GM18526 (cell line): Measurements from ENCODE around the gene SPSB2.
A peak's percentile ranks its signal among the peaks of the same experiment; 100 is the strongest.

ENCODE experiments used
- POLR2A ChIP-seq: IDR thresholded peaks from 3 replicates; pipeline ENCODE4 v1.6.1; 2011; ENCODE audit not compliant: insufficient read length; ENCODE audit errors: extremely low read depth

SPSB2 gene

GRCh38 chr12:6872073-6873048, 742 bp downstream of the SPSB2 start:
- peak; percentile 39 for TF ChIP-seq POLR2A

- TF ChIP-seq POLR2A, result no peak
These were observed 1.8 kb downstream of the SPSB2 start for GRCh38 chr12:6871052-6871957.

GRCh38 chr12:6869049-6870021, 3.8 kb downstream of the SPSB2 start:
- TF ChIP-seq POLR2A, result no peak

GRCh38 chr12:6868211-6869048, 4.7 kb downstream of the SPSB2 start:
- TF ChIP-seq POLR2A, result no peak

DNA sequence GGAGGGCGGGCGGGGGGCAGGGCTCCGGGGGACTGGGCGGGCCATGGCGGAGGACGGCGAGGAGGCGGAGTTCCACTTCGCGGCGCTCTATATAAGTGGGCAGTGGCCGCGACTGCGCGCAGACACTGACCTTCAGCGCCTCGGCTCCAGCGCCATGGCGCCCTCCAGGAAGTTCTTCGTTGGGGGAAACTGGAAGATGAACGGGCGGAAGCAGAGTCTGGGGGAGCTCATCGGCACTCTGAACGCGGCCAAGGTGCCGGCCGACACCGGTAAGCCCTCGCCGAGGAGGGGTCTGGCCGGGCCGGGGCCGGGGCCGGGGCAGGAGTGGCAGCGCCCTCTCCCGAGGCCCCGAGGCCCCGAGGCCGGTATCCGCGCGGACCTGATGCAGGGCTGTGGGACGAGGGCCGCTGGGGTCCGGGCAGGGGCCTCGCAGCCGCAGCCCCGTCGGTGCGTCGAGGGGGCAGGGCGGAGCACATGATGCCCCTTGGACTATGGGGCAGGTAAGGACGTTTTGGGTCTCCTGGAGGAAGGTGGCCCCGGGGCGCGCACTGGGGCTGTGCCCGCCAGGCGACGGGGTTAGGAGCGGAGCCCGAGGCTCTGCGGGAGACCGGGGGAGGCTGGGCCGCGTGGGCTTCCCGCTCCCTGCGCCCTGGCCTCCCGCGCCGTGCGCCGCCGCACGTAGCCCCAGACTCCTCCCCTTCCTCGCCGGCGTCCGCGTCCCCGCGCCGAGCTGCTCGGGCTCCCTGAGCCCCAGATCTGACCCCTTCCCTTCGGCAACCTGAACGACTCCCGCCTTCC, 5.5 kb downstream of the SPSB2 start, which contains the start of gene TPI1:
Gene TPI1, plus strand, starts transcription at position 119 of the 798 bp plus-strand sequence. Its CDS starts 36 bp downstream, at position 155.
- peak; percentile 99 for TF ChIP-seq POLR2A

- TF ChIP-seq POLR2A, result no peak
These were observed 6.1 kb downstream of the SPSB2 start for GRCh38 chr12:6866920-6867412.

- no peak for TF ChIP-seq POLR2A
These were observed 6.8 kb downstream of the SPSB2 start for GRCh38 chr12:6866163-6866919.

DNA sequence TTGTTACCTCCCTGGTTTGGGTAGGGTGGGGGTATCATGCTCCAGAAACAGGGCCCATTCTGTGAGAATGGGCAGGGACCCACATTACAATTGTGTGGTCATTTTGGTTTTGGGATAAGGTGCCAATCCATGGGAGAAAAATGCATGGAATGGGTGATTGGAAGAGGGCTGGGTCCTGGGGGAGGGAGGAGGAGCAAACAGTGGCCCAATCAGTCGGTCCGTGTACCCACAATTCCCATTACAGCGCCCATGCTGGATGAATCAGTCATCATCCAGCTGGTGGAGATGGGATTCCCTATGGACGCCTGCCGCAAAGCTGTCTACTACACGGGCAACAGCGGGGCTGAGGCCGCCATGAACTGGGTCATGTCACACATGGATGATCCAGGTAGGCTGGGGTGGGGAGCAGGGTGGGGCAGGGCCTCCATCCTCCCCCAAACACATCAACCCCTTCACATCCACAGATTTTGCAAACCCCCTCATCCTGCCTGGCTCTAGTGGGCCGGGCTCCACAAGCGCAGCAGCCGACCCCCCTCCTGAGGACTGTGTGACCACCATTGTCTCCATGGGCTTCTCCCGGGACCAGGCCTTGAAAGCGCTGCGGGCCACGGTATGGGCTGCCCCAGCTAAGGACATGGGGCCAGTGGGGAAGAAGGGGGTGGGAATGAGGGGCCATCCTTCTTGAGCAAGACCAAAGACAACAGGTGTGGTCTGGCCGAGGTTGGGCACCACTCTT, 9.3 kb downstream of the SPSB2 start:
- TF ChIP-seq POLR2A, result no peak

GRCh38 chr12:6863033-6863432, 10.1 kb downstream of the SPSB2 start:
- no peak for TF ChIP-seq POLR2A

- no peak for TF ChIP-seq POLR2A
These were observed 11.7 kb downstream of the SPSB2 start for GRCh38 chr12:6861391-6861790.

DNA sequence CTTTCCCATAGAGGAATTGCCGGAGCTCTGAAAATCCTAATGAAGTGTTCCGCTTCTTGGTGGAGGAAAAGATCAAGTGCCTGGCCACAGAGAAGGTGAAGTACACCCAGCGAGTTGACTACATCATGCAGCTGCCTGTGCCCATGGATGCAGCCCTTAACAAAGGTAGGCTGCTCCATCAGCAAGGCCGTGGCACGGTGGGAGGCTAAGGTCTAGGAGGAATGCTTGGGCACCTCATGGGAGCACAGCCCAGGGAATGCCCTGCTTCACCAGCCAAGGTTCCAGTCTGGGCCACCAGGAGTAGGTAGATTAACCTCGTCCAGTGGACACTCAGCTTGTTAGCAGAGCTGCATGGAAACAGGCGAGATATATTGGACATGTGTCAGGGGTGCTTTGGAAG, 12.2 kb downstream of the SPSB2 start:
- no peak for TF ChIP-seq POLR2A

DNA sequence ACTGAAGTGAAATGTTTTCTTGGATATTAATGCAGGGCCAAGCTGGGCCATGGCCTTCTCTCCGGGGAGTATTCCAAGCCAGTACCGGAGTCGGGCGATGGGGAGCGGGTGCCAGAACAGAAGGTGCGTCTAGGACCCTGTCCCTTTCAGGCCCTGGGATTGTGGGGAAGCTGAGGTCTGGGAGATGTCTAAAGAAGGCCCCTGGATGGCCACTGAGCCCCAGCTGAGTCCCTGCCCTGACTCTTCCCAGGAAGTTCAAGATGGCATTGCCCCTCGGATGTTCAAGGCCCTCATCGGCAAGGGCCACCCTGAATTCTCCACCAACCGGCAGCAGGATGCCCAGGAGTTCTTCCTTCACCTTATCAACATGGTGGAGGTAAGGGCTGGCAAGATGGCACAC, 13.0 kb downstream of the SPSB2 start:
- no peak for TF ChIP-seq POLR2A

- no peak for TF ChIP-seq POLR2A
These were observed 14.3 kb downstream of the SPSB2 start for GRCh38 chr12:6858799-6859198.
